HG03196 (cell line): ENCODE results near the gene BBS7.

Source experiments
- ATAC-seq: cut with Tn5 transposase; IDR thresholded peaks from one replicate; pipeline ENCODE4 v1.9.1; 2021; ENCODE audit not compliant: unreplicated experiment

BBS7 gene

GRCh38 chr4:121827853-121828252 is 42.4 kb downstream of the BBS7 start:
- no peak for ATAC-seq

GRCh38 chr4:121824950-121825349 is 45.3 kb downstream of the BBS7 start:
- ATAC-seq: no peak

DNA sequence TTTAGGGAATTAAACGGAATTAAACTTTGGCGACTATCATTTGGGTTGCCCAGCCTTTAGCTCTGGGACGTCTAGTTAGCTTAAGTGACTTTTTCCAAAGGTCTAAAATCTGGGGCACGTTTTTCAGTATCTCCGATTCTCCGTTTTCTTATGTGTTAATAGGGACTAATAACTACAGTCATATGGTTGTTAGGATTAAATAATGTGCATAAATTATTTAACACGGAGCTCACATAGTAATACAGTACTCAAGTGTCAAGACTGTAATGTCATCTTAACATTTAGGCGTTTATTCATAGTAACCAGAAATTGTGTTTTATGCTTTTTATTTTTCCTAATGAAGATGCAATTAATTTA is 46.1 kb downstream of the BBS7 start:
- ATAC-seq: no peak

DNA sequence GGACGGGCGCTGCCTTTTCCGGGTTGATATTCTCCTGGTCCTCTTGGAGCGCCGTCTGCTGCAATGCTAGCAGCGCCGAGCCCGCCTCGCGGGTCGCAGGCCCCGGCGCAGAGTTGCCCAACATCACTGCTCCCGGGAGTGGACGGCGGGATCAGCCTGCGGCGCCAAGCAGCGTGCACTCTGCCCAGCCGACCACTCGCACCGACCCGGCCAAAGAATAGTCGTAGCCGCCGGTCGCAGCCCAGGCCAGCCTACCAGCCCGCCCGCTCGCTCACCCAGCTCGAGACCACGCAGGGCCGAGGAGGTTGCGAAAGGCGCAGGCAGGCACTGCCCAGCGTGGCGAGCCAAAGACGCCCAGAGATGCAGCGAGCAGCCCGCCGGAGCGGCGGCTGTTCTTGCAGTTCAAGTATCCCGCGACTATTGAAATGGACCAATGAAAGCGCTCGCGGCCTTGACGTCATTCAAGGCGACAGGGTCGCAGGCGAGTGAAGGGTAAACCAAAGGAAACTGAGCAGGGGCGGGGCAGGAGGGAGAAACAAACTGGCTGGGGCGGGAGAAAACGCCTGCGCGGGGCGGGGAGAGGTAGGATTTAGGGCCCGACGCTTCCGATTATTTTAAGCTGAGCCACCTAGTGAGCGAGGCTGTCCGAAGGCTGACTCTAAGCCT is 46.6 kb downstream of the BBS7 start, which contains the start of gene CCNA2:
TSS of gene CCNA2 (minus strand) at position 379 of the 666 bp plus-strand sequence. CDS start at position 124, 255 bp downstream.
- peak; percentile 96 for ATAC-seq

- ATAC-seq: peak; percentile 37
These were observed 47.3 kb downstream of the BBS7 start for GRCh38 chr4:121822796-121823504.

DNA sequence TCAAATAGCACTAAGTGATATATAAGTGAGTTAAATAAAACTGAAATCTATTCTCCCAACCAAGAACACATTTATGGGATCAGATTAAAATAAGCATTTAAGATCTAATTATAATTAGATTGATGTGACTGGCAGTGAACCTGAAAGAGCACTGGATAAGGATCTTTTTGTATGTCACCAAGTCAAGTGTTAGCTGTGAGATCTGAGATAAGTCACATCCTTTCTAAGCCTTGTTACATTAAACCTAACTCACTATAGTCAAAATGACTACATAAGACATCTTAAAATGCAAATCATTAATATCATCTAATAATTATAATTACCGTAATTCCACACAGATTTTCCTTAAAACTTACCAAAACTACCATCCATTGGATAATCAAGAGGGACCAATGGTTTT is 48.2 kb downstream of the BBS7 start:
- no peak for ATAC-seq

- no peak for ATAC-seq
These were observed 50.9 kb downstream of the BBS7 start for GRCh38 chr4:121819216-121819965.

- no peak for ATAC-seq
These were observed 52.1 kb downstream of the BBS7 start for GRCh38 chr4:121818215-121818614.

DNA sequence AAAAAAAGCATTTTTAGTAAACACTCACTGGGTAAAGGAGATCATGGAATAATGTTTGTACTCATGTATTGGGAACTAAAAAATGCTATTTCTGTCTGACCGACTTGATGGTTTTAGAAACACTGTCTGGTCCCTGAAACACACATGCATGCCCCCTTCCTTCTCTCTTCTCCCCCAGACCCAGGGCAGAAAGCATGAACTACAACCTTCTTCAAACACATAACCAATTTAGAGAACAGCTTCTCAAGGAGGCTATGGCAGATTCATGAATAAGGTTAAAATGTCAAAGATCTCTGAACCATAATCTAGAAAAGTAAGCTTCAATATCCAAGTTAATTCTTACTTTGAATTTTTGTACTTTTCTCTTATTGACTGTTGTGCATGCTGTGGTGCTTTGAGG is 52.6 kb downstream of the BBS7 start:
- no peak for ATAC-seq

DNA sequence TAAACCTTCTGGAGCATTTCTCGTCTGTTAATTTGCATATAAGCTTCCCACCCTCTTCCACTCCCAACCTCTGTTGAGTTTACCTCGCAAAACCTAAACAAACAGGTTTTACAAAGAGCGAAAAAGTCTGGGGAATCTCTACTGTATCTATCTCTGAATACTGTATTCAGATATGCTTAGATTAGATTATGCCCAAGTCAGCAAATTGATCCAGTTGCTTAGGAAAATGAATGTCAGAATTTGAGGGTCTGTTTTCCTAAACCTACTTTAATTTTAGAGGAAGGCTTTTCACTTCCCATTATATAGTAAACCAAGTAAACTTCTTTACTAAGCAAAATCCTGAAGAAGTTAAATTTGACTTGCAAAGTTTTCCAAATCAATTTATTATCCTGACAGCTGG is 53.3 kb downstream of the BBS7 start:
- no peak for ATAC-seq

GRCh38 chr4:121814756-121815155 is 55.5 kb downstream of the BBS7 start:
- ATAC-seq: no peak

DNA sequence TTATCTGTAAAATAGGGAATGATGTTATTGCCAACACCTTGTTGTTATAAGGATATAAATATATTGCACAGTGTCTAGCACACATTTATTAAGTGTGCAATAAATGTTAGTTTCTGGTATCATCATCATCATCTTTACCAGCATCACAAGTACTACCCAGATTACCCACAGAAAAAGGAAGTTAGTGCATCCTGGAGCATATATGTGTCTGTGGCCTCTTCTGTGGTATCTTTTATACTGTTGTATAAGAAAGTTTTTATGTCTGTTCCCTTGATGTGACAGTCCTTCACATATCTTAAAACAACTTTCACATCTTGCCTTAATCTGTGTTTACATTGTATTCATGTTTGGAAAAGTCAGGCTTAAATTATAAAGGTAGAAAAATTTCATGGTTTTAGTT is 59.2 kb downstream of the BBS7 start:
- ATAC-seq: no peak

GRCh38 chr4:121806411-121806810 is 63.9 kb downstream of the BBS7 start:
- ATAC-seq: no peak

DNA sequence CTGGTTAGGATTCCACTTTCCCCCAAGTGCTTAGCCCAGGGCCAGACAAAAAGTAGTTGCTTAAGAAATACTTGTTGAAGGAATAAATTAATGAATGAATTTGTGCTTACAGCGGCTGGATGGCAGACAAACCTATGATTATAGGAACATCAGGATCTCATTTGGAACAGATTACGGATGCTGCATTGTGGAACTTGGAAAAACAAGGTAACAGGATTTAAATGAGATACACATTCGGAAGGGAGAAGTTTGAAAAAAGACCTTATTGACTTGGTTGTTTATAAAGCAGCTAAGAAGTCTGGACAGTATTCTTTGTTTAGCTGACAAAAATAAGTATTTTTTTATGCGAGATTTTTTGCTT is 68.6 kb downstream of the BBS7 start:
- no peak for ATAC-seq

DNA sequence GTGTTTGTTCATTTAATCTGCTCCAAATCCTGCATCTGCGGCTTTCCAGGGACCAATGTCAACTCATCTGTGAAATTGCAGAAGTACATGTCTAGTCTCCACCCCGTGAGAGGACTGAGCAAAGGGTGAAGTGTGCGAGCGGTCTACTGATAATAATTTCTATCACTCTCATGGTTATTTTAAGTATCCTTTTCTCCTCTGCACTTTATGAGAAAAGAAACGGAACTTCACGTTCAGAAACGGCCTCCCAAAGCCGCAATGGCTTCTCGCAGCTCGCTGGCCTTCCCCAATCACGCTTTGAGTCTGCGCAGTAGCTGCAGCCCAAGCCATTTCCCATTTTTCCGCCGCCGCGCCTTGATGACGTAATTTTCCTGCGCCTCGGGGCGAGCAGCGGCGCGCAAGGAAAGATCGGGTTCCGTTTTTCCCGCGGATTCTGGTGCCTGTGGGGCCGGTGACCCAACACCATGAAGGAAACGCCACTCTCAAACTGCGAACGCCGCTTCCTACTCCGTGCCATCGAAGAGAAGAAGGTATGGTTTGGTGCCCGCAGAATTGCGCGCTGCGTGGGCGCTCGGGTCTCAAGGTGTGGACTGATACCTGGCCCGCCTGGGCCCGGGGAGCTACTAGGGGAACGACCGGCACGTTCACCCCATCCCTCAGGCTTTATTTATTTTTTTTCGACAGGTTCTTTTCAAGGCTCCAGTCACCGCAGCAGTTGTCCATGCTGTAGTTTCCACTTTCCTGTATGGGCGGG is 69.1 kb downstream of the BBS7 start, which contains the start of gene EXOSC9:
TSS of gene EXOSC9 (plus strand) at position 363 of the 754 bp plus-strand sequence. CDS start at position 465, 102 bp downstream.
- peak; percentile 77 for ATAC-seq

DNA sequence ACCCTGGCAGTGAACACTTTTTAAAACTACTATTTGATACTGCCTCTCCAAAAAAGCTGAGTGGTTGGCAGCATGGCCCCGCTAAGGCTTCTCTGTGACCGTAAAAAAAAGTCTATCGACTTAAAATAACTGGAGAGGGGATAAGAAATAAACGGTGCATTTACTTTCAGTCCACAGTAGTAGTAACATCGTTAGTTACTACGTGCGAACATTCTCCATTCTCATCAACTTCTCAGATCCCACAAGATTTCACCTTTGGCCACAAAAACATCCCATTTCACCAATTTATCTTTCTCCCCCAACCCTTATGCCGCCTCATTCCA is 69.7 kb downstream of the BBS7 start:
- peak; percentile 16 for ATAC-seq

DNA sequence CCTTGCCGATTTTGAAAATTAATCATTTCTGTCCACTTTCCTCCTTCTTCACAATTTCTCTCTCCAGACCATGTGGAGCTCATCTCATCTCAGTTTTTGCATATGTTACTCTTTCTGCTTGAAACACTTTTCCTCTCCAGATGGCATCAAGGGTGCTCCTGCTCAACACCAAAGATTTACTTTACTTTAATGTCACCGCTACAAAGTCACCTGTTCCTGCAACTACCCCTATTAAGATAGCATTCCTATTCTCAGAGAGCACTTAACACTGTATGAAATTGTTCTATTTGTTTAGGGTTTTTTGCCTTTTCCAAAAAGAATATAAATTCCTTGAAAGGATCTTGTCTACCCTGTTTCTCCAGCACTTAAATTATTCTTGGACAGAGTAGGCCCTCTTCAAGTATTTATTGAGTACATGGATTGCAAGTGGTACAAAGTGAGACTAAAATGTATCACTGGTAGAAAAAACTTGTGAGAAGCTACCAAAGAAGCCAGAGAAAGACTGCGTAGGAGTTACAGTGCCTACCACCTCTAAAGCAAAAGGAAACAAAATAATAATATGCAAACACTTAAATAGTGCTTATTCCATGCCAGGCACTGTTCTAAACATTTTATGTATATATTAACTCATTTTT is 70.3 kb downstream of the BBS7 start:
- ATAC-seq: no peak

- no peak for ATAC-seq
These were observed 71.0 kb downstream of the BBS7 start for GRCh38 chr4:121799208-121799823.

GRCh38 chr4:121796283-121796682 is 74.0 kb downstream of the BBS7 start:
- no peak for ATAC-seq

DNA sequence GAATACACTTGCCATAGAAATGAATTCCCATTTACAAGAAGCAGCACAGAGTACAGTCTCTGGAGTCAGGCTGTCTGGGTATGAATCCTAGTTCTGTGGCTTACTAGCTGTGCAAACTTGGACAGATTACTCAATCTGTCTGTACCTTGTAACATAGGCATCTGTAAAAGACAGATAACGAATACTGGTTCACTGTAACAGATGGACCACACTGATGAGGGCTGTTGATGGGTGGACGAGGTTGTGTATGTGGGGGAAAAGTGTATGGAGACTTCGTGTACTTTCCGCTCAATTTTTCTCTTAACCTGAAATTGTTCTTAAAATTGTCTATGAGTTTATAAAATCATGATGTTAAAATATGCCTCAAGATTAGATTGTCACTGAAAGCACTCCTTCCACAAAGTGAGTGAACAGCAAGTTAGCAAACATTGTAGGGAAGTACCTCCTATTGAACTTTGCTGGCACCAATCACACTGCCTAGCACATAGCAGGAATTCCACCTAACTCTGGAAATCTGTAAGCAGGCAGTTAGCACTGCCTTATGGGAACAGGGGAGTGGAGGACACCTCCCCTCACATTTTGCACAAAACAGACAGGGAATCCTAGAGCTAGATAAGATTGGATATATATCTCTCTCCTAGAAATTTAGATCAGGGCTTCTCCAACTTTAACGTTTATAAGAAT is 75.6 kb downstream of the BBS7 start:
- no peak for ATAC-seq
